Esophagus squamous epithelium (tissue), 4 donors: ENCODE data around the gene NGF.

Experiments used
- POLR2A ChIP-seq, 4 donors: fragments of 450-650 bp; IDR thresholded peaks; one replicate each; pipeline ENCODE4 v1.6.1; 2017; ENCODE audit warnings: antibody characterized with exemption in 4 of 4, mild to moderate bottlenecking in 4 of 4, moderate library complexity in 3 of 4
- TF ChIP-seq, protein P1 (sequence below), 6 experiments: fragments of 450-650 bp in 4 of 6; fragments of 200-600 bp in 2 of 6; sonication (generic) in 2 of 6; IDR thresholded peaks; one replicate each; pipeline ENCODE4 v1.5.1; 2016 to 2019; ENCODE audit warnings: antibody characterized with exemption in 6 of 6, mild to moderate bottlenecking in 4 of 6, moderate library complexity in 4 of 6

DNA sequence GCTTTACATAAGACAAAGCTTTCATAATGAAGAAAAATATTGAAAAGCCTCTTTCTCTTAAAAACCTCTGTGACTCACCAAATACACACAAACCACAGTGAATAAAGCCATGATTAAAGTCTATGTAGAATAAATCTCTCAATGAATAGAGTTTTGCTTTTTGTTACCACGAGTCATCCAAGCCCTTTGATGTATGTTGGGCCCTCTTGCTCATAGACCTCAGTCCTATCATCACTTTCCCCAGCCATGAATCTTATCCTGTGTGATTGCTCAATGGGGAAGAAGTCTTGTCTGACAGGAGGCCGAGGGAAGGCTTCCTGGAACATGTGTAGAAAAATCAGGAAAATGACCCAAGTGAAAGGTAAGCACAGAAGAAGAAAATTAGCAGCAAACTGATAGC, 60.8 kb downstream of the NGF start:
- no peak for TF ChIP-seq POLR2A (IDR thresholded peaks at IDR 0.05)
- TF ChIP-seq, protein P1, sequence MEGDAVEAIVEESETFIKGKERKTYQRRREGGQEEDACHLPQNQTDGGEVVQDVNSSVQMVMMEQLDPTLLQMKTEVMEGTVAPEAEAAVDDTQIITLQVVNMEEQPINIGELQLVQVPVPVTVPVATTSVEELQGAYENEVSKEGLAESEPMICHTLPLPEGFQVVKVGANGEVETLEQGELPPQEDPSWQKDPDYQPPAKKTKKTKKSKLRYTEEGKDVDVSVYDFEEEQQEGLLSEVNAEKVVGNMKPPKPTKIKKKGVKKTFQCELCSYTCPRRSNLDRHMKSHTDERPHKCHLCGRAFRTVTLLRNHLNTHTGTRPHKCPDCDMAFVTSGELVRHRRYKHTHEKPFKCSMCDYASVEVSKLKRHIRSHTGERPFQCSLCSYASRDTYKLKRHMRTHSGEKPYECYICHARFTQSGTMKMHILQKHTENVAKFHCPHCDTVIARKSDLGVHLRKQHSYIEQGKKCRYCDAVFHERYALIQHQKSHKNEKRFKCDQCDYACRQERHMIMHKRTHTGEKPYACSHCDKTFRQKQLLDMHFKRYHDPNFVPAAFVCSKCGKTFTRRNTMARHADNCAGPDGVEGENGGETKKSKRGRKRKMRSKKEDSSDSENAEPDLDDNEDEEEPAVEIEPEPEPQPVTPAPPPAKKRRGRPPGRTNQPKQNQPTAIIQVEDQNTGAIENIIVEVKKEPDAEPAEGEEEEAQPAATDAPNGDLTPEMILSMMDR (IDR thresholded peaks at IDR 0.05) = no peak
